ENCODE measurements around the gene ERLIN1.

DNA sequence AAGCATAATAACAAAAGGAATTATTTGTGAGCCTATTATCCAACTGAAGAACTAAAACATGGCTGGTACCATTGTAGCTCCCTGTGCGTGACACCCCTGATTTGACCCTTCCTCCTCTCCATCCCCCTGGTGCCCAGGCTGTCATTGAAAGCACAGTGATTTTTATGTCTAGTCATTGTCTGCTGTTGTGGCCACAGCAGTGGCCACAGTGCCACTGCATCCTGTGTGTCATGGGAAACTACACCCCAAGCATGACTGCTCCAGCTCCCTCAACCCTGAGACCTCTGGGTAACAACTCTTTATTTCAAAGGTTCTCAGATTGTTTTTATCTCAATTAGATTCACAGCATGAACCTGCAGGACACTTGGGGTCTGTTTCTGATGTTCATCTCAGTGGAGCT is 52.0 kb downstream of the ERLIN1 start:
- TF ChIP-seq EP300 (IDR thresholded peaks at IDR 0.05), result no peak
- no peak for TF ChIP-seq POLR2A (IDR thresholded peaks at IDR 0.05)
- no peak for TF ChIP-seq CTCF (IDR thresholded peaks at IDR 0.05)
